Limb (tissue), 2 donors: ENCODE results near the gene CXCL9.
"Not testable (repeated sequence)": the region's sequence is repeated elsewhere in the genome, so short reads cannot be mapped to it uniquely, and the experiment has no call there.

Source experiments
- DNase-seq, 2 donors: peaks; one replicate each; pipeline ENCODE4 v3.0.0-alpha.2; 2016; ENCODE audit errors: extremely low spot score in 2 of 2

The CXCL9 gene

GRCh38 chr4:76007089-76007862 is at the start of gene CXCL9:
CXCL9 (minus strand) TSS chr4:76007509; CDS start chr4:76007449, 60 bp downstream.
- no peak for DNase-seq

GRCh38 chr4:76055421-76055820 is 48.1 kb upstream of the CXCL9 start:
- DNase-seq: no peak

- no peak for DNase-seq
Observed at GRCh38 chr4:76055016-76055415, 47.7 kb upstream of the CXCL9 start.

GRCh38 chr4:76053730-76054129 is 46.4 kb upstream of the CXCL9 start:
- DNase-seq: peak in 1 of 2 donors; percentile 3

GRCh38 chr4:76050560-76051050 is 43.3 kb upstream of the CXCL9 start:
- DNase-seq: not testable (repeated sequence)

- not testable (repeated sequence) for DNase-seq
Observed at GRCh38 chr4:76049860-76050416, 42.6 kb upstream of the CXCL9 start.

- DNase-seq: not testable (repeated sequence)
Observed at GRCh38 chr4:76044686-76045085, 37.4 kb upstream of the CXCL9 start.

- not testable (repeated sequence) for DNase-seq
Observed at GRCh38 chr4:76043306-76043705, 36.0 kb upstream of the CXCL9 start.

- not testable (repeated sequence) for DNase-seq
Observed at GRCh38 chr4:76042241-76042998, 35.1 kb upstream of the CXCL9 start.

- no peak for DNase-seq
Observed at GRCh38 chr4:76036855-76037254, 29.5 kb upstream of the CXCL9 start.

GRCh38 chr4:76035799-76036380 is 28.6 kb upstream of the CXCL9 start, which contains the start of gene CXCL11:
CXCL11 (minus strand) TSS chr4:76036070; CDS start chr4:76035987, 83 bp downstream.
- no peak for DNase-seq

- no peak for DNase-seq
Observed at GRCh38 chr4:76035141-76035540, 27.8 kb upstream of the CXCL9 start.

- no peak for DNase-seq
Observed at GRCh38 chr4:76029300-76029699, 22.0 kb upstream of the CXCL9 start.

GRCh38 chr4:76028350-76028765 is 21.0 kb upstream of the CXCL9 start:
- DNase-seq: no peak

- DNase-seq: no peak
Observed at GRCh38 chr4:76024065-76024464, 16.8 kb upstream of the CXCL9 start.

GRCh38 chr4:76023389-76023788 is 16.1 kb upstream of the CXCL9 start, which contains the start of gene CXCL10:
CXCL10 (minus strand) TSS chr4:76023497; CDS start chr4:76023431, 66 bp downstream.
- no peak for DNase-seq

- no peak for DNase-seq
Observed at GRCh38 chr4:76022677-76023076, 15.4 kb upstream of the CXCL9 start.

- no peak for DNase-seq
Observed at GRCh38 chr4:76022031-76022430, 14.7 kb upstream of the CXCL9 start.

GRCh38 chr4:76017056-76017686 is 9.9 kb upstream of the CXCL9 start:
- DNase-seq: no peak

GRCh38 chr4:76016393-76016792 is 9.1 kb upstream of the CXCL9 start:
- no peak for DNase-seq

GRCh38 chr4:76013540-76013939 is 6.2 kb upstream of the CXCL9 start:
- DNase-seq: no peak
